SH-SY5Y (cell line): ENCODE data around the gene ILF3.

Source experiments
- GATA2 ChIP-seq: IDR thresholded peaks from 2 replicates; pipeline ENCODE4 v1.6.1; 2011; ENCODE audit warnings: mild to moderate bottlenecking, low read depth, low read length
- GATA3 ChIP-seq: IDR thresholded peaks from 2 replicates; pipeline ENCODE4 v1.6.1; 2011; ENCODE audit warnings: low read depth, mild to moderate bottlenecking, low read length, moderate library complexity

- TF ChIP-seq GATA2 = no peak
- no peak for TF ChIP-seq GATA3
Observed at GRCh38 chr19:10685210-10685609, 31.1 kb downstream of the ILF3 start.
